ENCODE measurements around the gene MACROD2.

Gene MACROD2

GRCh38 chr20:14881518-14881917 is 886.2 kb downstream of the MACROD2 start:
- intact Hi-C loops (cut with DNase I), result no loop called here
- DNase-seq, result no peak

- DNase-seq, result no peak
- intact Hi-C loops (cut with DNase I), result no loop called here
Observed at GRCh38 chr20:14882157-14882556, 886.8 kb downstream of the MACROD2 start.

- DNase-seq, result no peak
- intact Hi-C loops (cut with DNase I), result no loop called here
Observed at GRCh38 chr20:14882846-14883245, 887.5 kb downstream of the MACROD2 start.

GRCh38 chr20:14883324-14883723 is 888.0 kb downstream of the MACROD2 start:
- intact Hi-C loops (cut with DNase I), result no loop called here
- DNase-seq, result no peak

GRCh38 chr20:14885661-14886060 is 890.3 kb downstream of the MACROD2 start:
- DNase-seq, result no peak
- intact Hi-C loops (cut with DNase I), result no loop called here

GRCh38 chr20:14888134-14888533 is 892.8 kb downstream of the MACROD2 start:
- intact Hi-C loops (cut with DNase I), result no loop called here
- DNase-seq, result no peak

- intact Hi-C loops (cut with DNase I), result no loop called here
- DNase-seq, result no peak
Observed at GRCh38 chr20:14889496-14890255, 894.4 kb downstream of the MACROD2 start.

GRCh38 chr20:14890713-14891112 is 895.4 kb downstream of the MACROD2 start:
- intact Hi-C loops (cut with DNase I), result no loop called here
- DNase-seq, result no peak

GRCh38 chr20:14892782-14893181 is 897.5 kb downstream of the MACROD2 start:
- intact Hi-C loops (cut with DNase I), result no loop called here
- no peak for DNase-seq

- intact Hi-C loops (cut with DNase I), result no loop called here
Observed at GRCh38 chr20:14896569-14896968, 901.3 kb downstream of the MACROD2 start.

GRCh38 chr20:14897608-14898007 is 902.3 kb downstream of the MACROD2 start:
- no peak for DNase-seq
- intact Hi-C loops (cut with DNase I), result no loop called here

More at GRCh38 chr20:14896569-14896968, 901.3 kb downstream of the MACROD2 start:
- no peak for DNase-seq

GRCh38 chr20:14902432-14903089 is 907.2 kb downstream of the MACROD2 start:
- intact Hi-C loops (cut with DNase I), result no loop called here
- DNase-seq, result no peak

- intact Hi-C loops (cut with DNase I), result no loop called here
- DNase-seq, result no peak
Observed at GRCh38 chr20:14906908-14907434, 911.7 kb downstream of the MACROD2 start.

- intact Hi-C loops (cut with DNase I), result no loop called here
- DNase-seq, result no peak
Observed at GRCh38 chr20:14910126-14910525, 914.8 kb downstream of the MACROD2 start.

- intact Hi-C loops (cut with DNase I), result no loop called here
Observed at GRCh38 chr20:14913896-14914620, 918.7 kb downstream of the MACROD2 start.

GRCh38 chr20:14914633-14915032 is 919.3 kb downstream of the MACROD2 start:
- no peak for DNase-seq
- intact Hi-C loops (cut with DNase I), result no loop called here

More at GRCh38 chr20:14913896-14914620, 918.7 kb downstream of the MACROD2 start:
- DNase-seq, result no peak

- intact Hi-C loops (cut with DNase I), result no loop called here
- peak in 15 of 42 donors; percentile 8 to 50 (median 19) for DNase-seq
Observed at GRCh38 chr20:14915356-14915755, 920.0 kb downstream of the MACROD2 start.

- intact Hi-C loops (cut with DNase I), result no loop called here
- DNase-seq, result no peak
Observed at GRCh38 chr20:14916360-14916920, 921.1 kb downstream of the MACROD2 start.

- DNase-seq, result no peak
- intact Hi-C loops (cut with DNase I), result no loop called here
Observed at GRCh38 chr20:14918281-14918680, 923.0 kb downstream of the MACROD2 start.

GRCh38 chr20:14918976-14919375 is 923.7 kb downstream of the MACROD2 start:
- no peak for DNase-seq
- intact Hi-C loops (cut with DNase I), result no loop called here

All from head of caudate nucleus (tissue), 42 donors.